Stimulated activated CD8-positive, alpha-beta memory T cell treated with anti-CD3 and anti-CD28 coated beads, Interleukin-12 subunit alpha, Interleukin-12 subunit beta, amount 100 ng/mL, for 1 hour (primary cell): ENCODE data around the gene ECHS1.
"Not testable (repeated sequence)": the region's sequence is repeated elsewhere in the genome, so short reads cannot be mapped to it uniquely, and the experiment has no call there.

Source experiments
- DNase-seq: peaks from one replicate; pipeline ENCODE4 v3.0.0-alpha.2; 2020; ENCODE audit warnings: low read depth

ECHS1 gene

GRCh38 chr10:133399123-133399601 lies 26.0 kb upstream of the ECHS1 start:
- DNase-seq, result no peak

- no peak for DNase-seq
These were observed 24.8 kb upstream of the ECHS1 start for GRCh38 chr10:133397938-133398337.

GRCh38 chr10:133396035-133396624 lies 23.0 kb upstream of the ECHS1 start:
- no peak for DNase-seq

GRCh38 chr10:133394801-133395221 lies 21.7 kb upstream of the ECHS1 start:
- DNase-seq, result no peak

GRCh38 chr10:133394064-133394663 lies 21.0 kb upstream of the ECHS1 start, which contains the start of gene MTG1:
TSS of gene MTG1 (plus strand) at chr10:133394157. CDS start at chr10:133394221, 64 bp downstream.
- DNase-seq, result peak; percentile 92

GRCh38 chr10:133393401-133394063 lies 20.4 kb upstream of the ECHS1 start:
- no peak for DNase-seq

GRCh38 chr10:133391761-133392518 lies 18.8 kb upstream of the ECHS1 start:
- no peak for DNase-seq

- no peak for DNase-seq
These were observed 18.1 kb upstream of the ECHS1 start for GRCh38 chr10:133391249-133391635.

- DNase-seq, result no peak
These were observed 17.6 kb upstream of the ECHS1 start for GRCh38 chr10:133390597-133391248.

GRCh38 chr10:133388973-133389818 lies 16.0 kb upstream of the ECHS1 start:
- no peak for DNase-seq

GRCh38 chr10:133388236-133388972 lies 15.2 kb upstream of the ECHS1 start:
- no peak for DNase-seq

GRCh38 chr10:133386951-133387350 lies 13.8 kb upstream of the ECHS1 start:
- not testable (repeated sequence) for DNase-seq

- DNase-seq, result no peak
These were observed 12.1 kb upstream of the ECHS1 start for GRCh38 chr10:133385214-133385613.

GRCh38 chr10:133384071-133384470 lies 10.9 kb upstream of the ECHS1 start:
- no peak for DNase-seq

- DNase-seq, result no peak
These were observed 10.4 kb upstream of the ECHS1 start for GRCh38 chr10:133383551-133383950.

GRCh38 chr10:133381036-133381435 lies 7.9 kb upstream of the ECHS1 start:
- no peak for DNase-seq

- no peak for DNase-seq
These were observed 6.9 kb upstream of the ECHS1 start for GRCh38 chr10:133379801-133380666.

GRCh38 chr10:133379152-133379800 lies 6.1 kb upstream of the ECHS1 start, which contains the start of gene PAOX:
TSS of gene PAOX (plus strand) at chr10:133379262. CDS start at chr10:133379317, 55 bp downstream.
- no peak for DNase-seq
